ENCODE measurements around the gene MAEA.

Gene MAEA

DNA sequence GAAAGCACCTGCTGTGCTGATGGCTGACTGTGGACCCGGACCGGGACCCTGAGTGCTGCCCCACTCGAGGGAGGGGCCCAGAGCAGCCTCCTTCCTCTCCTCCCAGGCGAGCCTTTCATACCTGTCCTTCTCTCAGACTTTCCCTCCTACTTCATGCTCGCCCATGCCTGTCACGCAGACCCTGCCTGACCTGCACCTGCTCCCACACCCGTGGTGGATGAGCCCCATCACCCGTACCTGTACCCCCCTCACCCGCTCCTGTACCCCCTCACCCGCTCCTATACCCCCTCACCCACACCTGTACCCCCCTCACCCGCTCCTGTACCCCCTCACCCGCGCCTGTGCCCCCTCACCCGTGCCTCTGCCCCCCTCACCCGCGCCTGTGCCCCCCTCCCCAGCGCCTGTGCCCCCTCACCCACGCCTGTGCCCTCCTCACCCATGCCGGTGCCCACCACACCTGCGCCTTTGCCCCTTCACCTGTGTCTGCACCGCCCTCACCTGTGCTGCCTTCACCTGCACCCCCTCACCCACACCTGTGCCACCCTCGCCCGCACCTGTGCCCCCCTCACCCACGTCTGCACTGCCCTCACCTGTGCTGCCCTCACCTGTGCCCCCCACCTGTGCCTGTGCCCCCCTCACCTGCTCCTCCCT is 5.8 kb downstream of the MAEA start:
- no peak overlapping the region for H3K4me2 ChIP-seq (ENCODE audit: low read length)
- H3K27ac ChIP-seq (ENCODE audit: low read length): no peak overlapping the region
- H4K20me1 ChIP-seq (ENCODE audit: insufficient read depth, low read length): peaks cover 44% of the 10 kb centered on the region
- no peak overlapping the region for H3K9ac ChIP-seq (ENCODE audit: low read length)
- peaks cover 18% of the 10 kb centered on the region for H3K4me1 ChIP-seq (ENCODE audit: low read length)
- peaks cover 12% of the 10 kb centered on the region for H3K36me3 ChIP-seq (replicated peaks; ENCODE audit: low read depth, low read length)
- no peaks in the 10 kb centered on the region for H3K27me3 ChIP-seq (ENCODE audit: low read depth, low read length)
- H2AFZ ChIP-seq (ENCODE audit: low read depth, low read length): no peak overlapping the region
- TF ChIP-seq EZH2phosphoT487 (IDR thresholded peaks at IDR 0.05; ENCODE audit: low read depth): no peak
- TF ChIP-seq, protein P1, sequence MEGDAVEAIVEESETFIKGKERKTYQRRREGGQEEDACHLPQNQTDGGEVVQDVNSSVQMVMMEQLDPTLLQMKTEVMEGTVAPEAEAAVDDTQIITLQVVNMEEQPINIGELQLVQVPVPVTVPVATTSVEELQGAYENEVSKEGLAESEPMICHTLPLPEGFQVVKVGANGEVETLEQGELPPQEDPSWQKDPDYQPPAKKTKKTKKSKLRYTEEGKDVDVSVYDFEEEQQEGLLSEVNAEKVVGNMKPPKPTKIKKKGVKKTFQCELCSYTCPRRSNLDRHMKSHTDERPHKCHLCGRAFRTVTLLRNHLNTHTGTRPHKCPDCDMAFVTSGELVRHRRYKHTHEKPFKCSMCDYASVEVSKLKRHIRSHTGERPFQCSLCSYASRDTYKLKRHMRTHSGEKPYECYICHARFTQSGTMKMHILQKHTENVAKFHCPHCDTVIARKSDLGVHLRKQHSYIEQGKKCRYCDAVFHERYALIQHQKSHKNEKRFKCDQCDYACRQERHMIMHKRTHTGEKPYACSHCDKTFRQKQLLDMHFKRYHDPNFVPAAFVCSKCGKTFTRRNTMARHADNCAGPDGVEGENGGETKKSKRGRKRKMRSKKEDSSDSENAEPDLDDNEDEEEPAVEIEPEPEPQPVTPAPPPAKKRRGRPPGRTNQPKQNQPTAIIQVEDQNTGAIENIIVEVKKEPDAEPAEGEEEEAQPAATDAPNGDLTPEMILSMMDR (IDR thresholded peaks at IDR 0.05; ENCODE audit: low read depth, low read length): no peak
- no peak overlapping the region for H3K4me3 ChIP-seq (ENCODE audit: low read length)
- peaks cover 96% of the 10 kb centered on the region for H3K79me2 ChIP-seq (ENCODE audit: low read length)
- no peaks in the 10 kb centered on the region for H3K9me3 ChIP-seq (ENCODE audit: insufficient read depth, low read length)

DNA sequence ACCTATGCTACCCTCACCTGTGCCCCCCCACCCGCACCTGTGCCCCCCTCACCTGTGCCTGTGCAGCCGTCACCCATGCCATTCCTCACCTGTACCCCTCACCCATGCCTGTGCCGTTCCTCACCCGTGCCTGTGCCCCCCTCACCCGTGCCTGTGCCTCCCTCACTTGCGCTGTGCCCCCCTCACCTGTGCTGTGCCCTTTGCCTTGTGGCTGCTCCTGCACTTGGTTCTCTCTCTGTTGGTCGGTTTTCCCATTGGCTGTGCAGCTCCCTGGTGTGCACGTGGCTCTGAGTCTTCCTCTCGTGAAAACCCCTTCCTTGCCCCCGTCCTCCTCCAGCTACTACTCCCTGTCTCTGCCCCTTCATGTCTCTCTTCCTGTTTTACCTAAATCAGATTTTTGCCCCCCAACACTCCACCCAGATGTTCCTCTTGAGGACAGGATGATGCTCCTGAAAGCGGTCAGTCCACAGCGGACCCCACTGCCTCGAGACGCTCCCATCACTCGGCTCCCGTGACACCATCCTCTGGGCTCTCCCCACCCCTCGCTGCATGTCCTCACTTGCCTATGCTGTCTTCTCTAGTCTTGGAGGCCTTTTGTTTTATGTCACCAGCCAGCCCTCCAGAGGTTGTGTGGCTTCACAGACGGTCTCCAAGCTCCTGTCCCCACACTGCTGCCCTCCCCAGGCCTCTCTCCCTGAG is 6.8 kb downstream of the MAEA start:
- Histone ChIP-seq H3K36me3 (replicated peaks; ENCODE audit: low read depth, low read length) (peaks cover 12% of the 10 kb centered on the region), H3K4me1 (ENCODE audit: low read length) (peaks cover 11% of the 10 kb centered on the region), H4K20me1 (ENCODE audit: insufficient read depth, low read length) (peaks cover 36% of the 10 kb centered on the region), H3K79me2 (ENCODE audit: low read length) (peaks cover 96% of the 10 kb centered on the region), H3K4me2 (ENCODE audit: low read length) (no peak overlapping the region), H3K9ac (ENCODE audit: low read length) (no peak overlapping the region), H2AFZ (ENCODE audit: low read depth, low read length) (no peak overlapping the region), H3K4me3 (ENCODE audit: low read length) (no peak overlapping the region), H3K27me3 (ENCODE audit: low read depth, low read length) (no peaks in the 10 kb centered on the region), H3K9me3 (ENCODE audit: insufficient read depth, low read length) (no peaks in the 10 kb centered on the region), H3K27ac (ENCODE audit: low read length) (no peak overlapping the region)
- TF ChIP-seq EZH2phosphoT487 (IDR thresholded peaks at IDR 0.05; ENCODE audit: low read depth): no peak
- TF ChIP-seq, protein P1 (IDR thresholded peaks at IDR 0.05; ENCODE audit: low read depth, low read length): no peak

DNA sequence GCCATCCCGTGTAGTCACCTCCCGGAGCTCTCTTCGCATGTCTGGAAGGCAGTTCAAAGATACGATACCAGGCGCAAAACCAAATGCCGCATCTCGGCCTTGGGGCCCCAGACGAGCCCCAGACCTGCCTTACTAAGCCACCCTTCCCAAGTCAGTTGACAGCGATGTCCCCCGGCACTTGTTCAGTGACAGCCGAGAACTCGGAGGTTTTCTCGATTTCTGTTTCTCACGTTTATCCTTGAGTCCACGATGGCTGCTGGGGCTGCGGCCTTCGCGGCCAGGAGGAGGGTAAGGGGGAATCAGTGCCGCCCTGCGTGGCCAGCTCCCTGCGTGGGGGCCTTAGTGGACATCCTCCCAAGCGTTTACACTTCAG is 7.3 kb downstream of the MAEA start:
- TF ChIP-seq, protein P1 (IDR thresholded peaks at IDR 0.05; ENCODE audit: low read depth, low read length): no peak
- TF ChIP-seq EZH2phosphoT487 (IDR thresholded peaks at IDR 0.05; ENCODE audit: low read depth): no peak
- Histone ChIP-seq H3K4me3 (ENCODE audit: low read length) (no peak overlapping the region), H3K36me3 (replicated peaks; ENCODE audit: low read depth, low read length) (peaks cover 12% of the 10 kb centered on the region), H3K4me1 (ENCODE audit: low read length) (peaks cover 6% of the 10 kb centered on the region), H3K9me3 (ENCODE audit: insufficient read depth, low read length) (no peaks in the 10 kb centered on the region), H4K20me1 (ENCODE audit: insufficient read depth, low read length) (peaks cover 31% of the 10 kb centered on the region), H3K79me2 (ENCODE audit: low read length) (peaks cover 96% of the 10 kb centered on the region), H2AFZ (ENCODE audit: low read depth, low read length) (no peak overlapping the region), H3K27ac (ENCODE audit: low read length) (no peak overlapping the region), H3K9ac (ENCODE audit: low read length) (no peak overlapping the region), H3K4me2 (ENCODE audit: low read length) (no peak overlapping the region), H3K27me3 (ENCODE audit: low read depth, low read length) (no peaks in the 10 kb centered on the region)

DNA sequence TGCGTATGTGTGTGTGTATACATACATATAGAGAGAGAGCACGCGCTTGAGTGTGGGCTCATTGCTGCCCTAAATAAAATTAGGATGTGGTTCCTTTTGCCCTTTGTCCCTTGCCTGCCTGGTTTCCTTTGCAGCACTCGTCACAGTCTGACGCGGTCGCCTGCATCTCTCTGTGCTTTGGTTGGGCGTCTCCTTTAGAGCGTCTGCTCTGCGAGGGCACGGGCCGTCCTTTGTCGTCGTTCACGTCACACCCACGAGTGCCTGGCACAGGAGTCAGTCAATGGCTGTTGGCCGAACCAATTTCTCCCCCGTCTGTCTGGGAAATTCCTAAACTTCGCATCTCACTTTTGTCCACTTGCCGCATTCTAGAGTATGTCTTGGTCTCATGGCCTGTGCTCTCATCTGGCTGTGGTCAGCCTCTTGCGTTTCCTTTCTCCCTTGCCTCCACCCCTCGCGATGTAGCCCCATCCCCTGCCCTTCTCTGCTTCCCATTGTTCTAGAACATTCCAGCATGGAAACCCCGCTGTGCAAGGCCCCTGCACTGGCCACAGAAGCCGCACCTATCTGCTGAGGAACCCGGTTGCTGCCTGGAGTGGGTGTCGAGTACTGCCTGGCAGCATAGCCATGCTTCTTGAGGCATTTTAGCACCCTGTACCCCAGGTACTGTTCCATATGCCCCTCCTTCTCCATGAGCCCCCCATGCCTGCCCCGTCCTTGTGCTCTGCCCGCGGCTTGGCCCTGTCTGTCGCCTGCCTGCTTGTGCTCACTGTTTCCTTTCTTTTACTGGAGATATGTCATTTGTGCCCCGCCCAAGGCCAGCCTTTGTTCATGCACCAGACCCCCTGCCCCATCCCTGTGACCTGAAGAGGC is 8.0 kb downstream of the MAEA start:
- TF ChIP-seq, protein P1 (IDR thresholded peaks at IDR 0.05; ENCODE audit: low read depth, low read length): no peak
- no peak for TF ChIP-seq EZH2phosphoT487 (IDR thresholded peaks at IDR 0.05; ENCODE audit: low read depth)
- Histone ChIP-seq H3K9ac (ENCODE audit: low read length) (no peak overlapping the region), H3K36me3 (replicated peaks; ENCODE audit: low read depth, low read length) (peaks cover 15% of the 10 kb centered on the region)

More for the DNA sequence above, 8.0 kb downstream of the MAEA start:
- Histone ChIP-seq H3K4me1 (ENCODE audit: low read length) (peaks cover 5% of the 10 kb centered on the region), H2AFZ (ENCODE audit: low read depth, low read length) (no peak overlapping the region), H3K9me3 (ENCODE audit: insufficient read depth, low read length) (no peaks in the 10 kb centered on the region), H3K4me3 (ENCODE audit: low read length) (no peak overlapping the region), H3K79me2 (ENCODE audit: low read length) (peaks cover 95% of the 10 kb centered on the region), H3K27ac (ENCODE audit: low read length) (no peak overlapping the region), H4K20me1 (ENCODE audit: insufficient read depth, low read length) (peaks cover 24% of the 10 kb centered on the region), H3K27me3 (ENCODE audit: low read depth, low read length) (no peaks in the 10 kb centered on the region), H3K4me2 (ENCODE audit: low read length) (no peak overlapping the region)

All from OCI-LY3 (cell line).